Measurements from ENCODE around the gene GNL3. TPM values are rescaled to one million over a fixed set of nuclear protein-coding genes. Genes with fewer than 3 reads are reported as not detected.

The GNL3 gene
- total and polyA plus RNA-seq, 2 donors (not counting 3 experiments of a cell fraction or from before 2014, with no cell fraction given): 27.8 to 109 TPM

DNA sequence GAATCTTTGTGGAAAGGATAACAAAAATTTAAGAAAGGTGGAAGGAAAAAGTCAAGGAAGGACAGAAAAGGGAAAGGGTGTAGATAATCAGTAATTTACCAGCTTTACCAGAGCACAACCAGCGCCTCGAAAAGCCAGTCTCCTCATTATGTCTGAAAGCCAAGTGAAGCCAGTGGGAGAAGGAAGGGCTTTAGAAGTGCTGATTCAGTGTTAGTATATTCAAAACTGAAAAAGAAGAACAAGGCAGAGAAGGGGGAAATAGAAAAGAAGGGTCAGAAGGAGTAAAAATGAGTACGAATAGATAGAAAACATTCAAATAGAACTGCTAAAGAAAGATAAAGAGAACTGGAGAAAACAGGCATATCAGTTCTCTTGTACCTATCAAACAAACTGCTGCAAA, 4.2 kb upstream of the GNL3 start:
- Histone ChIP-seq H3K36me3 (ENCODE audit: control insufficient read depth in 2 of 2, extremely low read depth in 1 of 2, insufficient read depth in 2 of 2, low read length in 2 of 2) (peaks cover 13 to 17% of the 10 kb centered on the region in 2 experiments), H3K4me3 (replicated peaks in 1 of 3; ENCODE audit: insufficient read depth in 1 of 3, low read depth in 1 of 3, low read length in 3 of 3) (no peak overlapping the region), H2AFZ (ENCODE audit: low read depth, low read length) (no peak overlapping the region), H3K79me2 (ENCODE audit: control insufficient read depth, insufficient read depth, low read length) (peaks cover 63% of the 10 kb centered on the region), H3K4me2 (ENCODE audit: insufficient read depth, low read length) (no peak overlapping the region), H3K27me3 (ENCODE audit: control insufficient read depth in 2 of 2, insufficient read depth in 2 of 2, low read length in 2 of 2) (no peaks in the 10 kb centered on the region), H3K27ac (ENCODE audit: insufficient read depth, low read depth, low read length) (no peak overlapping the region), H4K20me1 (replicated peaks; ENCODE audit: control insufficient read depth, extremely low read depth, insufficient read depth, low read length) (peaks cover 2% of the 10 kb centered on the region), H3K9ac (replicated peaks; ENCODE audit: extremely low read depth, insufficient read depth, low read length) (no peak overlapping the region), H3K9me3 (replicated peaks; ENCODE audit: control insufficient read depth, insufficient read depth, low read length) (no peaks in the 10 kb centered on the region), H3K4me1 (ENCODE audit: control insufficient read depth, extremely low read depth, insufficient read depth, low read length) (peaks cover 7% of the 10 kb centered on the region), H3K9me1 (replicated peaks; ENCODE audit: control insufficient read depth, extremely low read depth, insufficient read depth, low read length) (no peaks in the 10 kb centered on the region)
- intact Hi-C loops (cut with micrococcal nuclease): loop anchor here (5.0 to 10.0 kb wide), 2 partner anchors 207 to 254 kb away; no protein-coding TSS in a partner anchor
- no TSS peak for BruUV-seq (replicated peaks)
- FAIRE-seq: no peak
- dilution Hi-C loops (cut with MboI; ENCODE audit: extremely low pct_ligation_motif_present, low sequenced_read_pairs): no loop called here
- TF ChIP-seq JUN (IDR thresholded peaks at IDR 0.05; ENCODE audit: borderline replicate concordance, insufficient read depth, insufficient read length, low read depth) (no peak), POLR2AphosphoS5 (IDR thresholded peaks at IDR 0.05; ENCODE audit: insufficient read depth, low read depth, low read length) (no peak), POLR2A (IDR thresholded peaks at IDR 0.05; ENCODE audit: low read depth, low read length) (no peak), FOS (IDR thresholded peaks at IDR 0.05; ENCODE audit: borderline replicate concordance, insufficient read depth, low read length) (no peak), EZH2 (IDR thresholded peaks at IDR 0.05; ENCODE audit: borderline replicate concordance, low read depth, low read length, severe bottlenecking) (no peak), GATA2 (IDR thresholded peaks at IDR 0.05; ENCODE audit: insufficient read depth, insufficient read length, low read depth, low read length) (no peak), MYC (IDR thresholded peaks at IDR 0.05; ENCODE audit: low read depth, low read length) (no peak)
- TF ChIP-seq, protein P1, sequence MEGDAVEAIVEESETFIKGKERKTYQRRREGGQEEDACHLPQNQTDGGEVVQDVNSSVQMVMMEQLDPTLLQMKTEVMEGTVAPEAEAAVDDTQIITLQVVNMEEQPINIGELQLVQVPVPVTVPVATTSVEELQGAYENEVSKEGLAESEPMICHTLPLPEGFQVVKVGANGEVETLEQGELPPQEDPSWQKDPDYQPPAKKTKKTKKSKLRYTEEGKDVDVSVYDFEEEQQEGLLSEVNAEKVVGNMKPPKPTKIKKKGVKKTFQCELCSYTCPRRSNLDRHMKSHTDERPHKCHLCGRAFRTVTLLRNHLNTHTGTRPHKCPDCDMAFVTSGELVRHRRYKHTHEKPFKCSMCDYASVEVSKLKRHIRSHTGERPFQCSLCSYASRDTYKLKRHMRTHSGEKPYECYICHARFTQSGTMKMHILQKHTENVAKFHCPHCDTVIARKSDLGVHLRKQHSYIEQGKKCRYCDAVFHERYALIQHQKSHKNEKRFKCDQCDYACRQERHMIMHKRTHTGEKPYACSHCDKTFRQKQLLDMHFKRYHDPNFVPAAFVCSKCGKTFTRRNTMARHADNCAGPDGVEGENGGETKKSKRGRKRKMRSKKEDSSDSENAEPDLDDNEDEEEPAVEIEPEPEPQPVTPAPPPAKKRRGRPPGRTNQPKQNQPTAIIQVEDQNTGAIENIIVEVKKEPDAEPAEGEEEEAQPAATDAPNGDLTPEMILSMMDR (IDR thresholded peaks at IDR 0.05; ENCODE audit: extremely low read depth in 1 of 2, insufficient read depth in 1 of 2, low read depth in 1 of 2, low read length in 2 of 2): no peak
- TF ChIP-seq, protein P2, sequence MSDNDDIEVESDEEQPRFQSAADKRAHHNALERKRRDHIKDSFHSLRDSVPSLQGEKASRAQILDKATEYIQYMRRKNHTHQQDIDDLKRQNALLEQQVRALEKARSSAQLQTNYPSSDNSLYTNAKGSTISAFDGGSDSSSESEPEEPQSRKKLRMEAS (IDR thresholded peaks at IDR 0.05; ENCODE audit: insufficient read depth, insufficient read length): no peak
- POLR2A ChIA-PET: no interaction called here
- DNase-seq (ENCODE audit: low read depth, low spot score): no peak
- CTCF ChIA-PET: interaction anchor here (1.0 to 1.4 kb wide), 3 partner anchors 28 to 269 kb away, joined by 3 read pairs; no protein-coding TSS in a partner anchor

Data from endothelial cell of umbilical vein (primary cell).